Panc1 (cell line): Measurements from ENCODE around the gene NKAIN4. TPM values are rescaled to one million over a fixed set of nuclear protein-coding genes. Genes with fewer than 3 reads are reported as not detected.

ENCODE experiments used
- ATAC-seq: fragments of 200-7000 bp; cut with Tn5 transposase; 2 replicates; pipeline ENCODE4 v1.9.1; 2020; ENCODE audit warnings: mild to moderate bottlenecking, moderate library complexity
- BruUV-seq: library from RNA; stranded (reverse); fragments of 400-500 nt; replicated peaks from 2 replicates; lab custom pipeline; 2021; lab: Mats Ljungman, UMichigan
- CTCF ChIA-PET: fragments of 300-600 bp; sonication (Branson Sonifier 250); formaldehyde crosslinking; loops from one replicate; lab custom pipeline; 2022; ENCODE audit warnings: antibody characterized with exemption; lab: Charles Lee
- POLR2A ChIA-PET: fragments of 300-600 bp; sonication (Branson Sonifier 250); formaldehyde crosslinking; loops from one replicate; lab custom pipeline; 2022; ENCODE audit warnings: antibody characterized with exemption; lab: Charles Lee
- DNase-seq: peaks from one replicate; pipeline ENCODE4 v3.0.0-alpha.2; 2010; ENCODE audit warnings: low read depth, low spot score
- H3K27ac ChIP-seq: 2 replicates; pipeline ENCODE4 v1.5.1; 2011; ENCODE audit warnings: mild to moderate bottlenecking, low read length, inconsistent platforms
- H3K27me3 ChIP-seq: fragments of 200-500 bp; sonication (Bioruptor generic); 2 replicates; pipeline ENCODE4 v1.6.0; 2014; ENCODE audit warnings: low read length, inconsistent platforms; ENCODE audit not compliant: control insufficient read depth, insufficient read depth
- H3K36me3 ChIP-seq: fragments of 200-500 bp; sonication (Bioruptor generic); 2 replicates; pipeline ENCODE4 v1.5.1; 2014; ENCODE audit warnings: inconsistent platforms, mild to moderate bottlenecking, low read length, moderate library complexity; ENCODE audit not compliant: control insufficient read depth, insufficient read depth
- H3K4me1 ChIP-seq: 2 replicates; pipeline ENCODE4 v1.5.1; 2011; ENCODE audit warnings: inconsistent platforms, mild to moderate bottlenecking, low read length, moderate library complexity; ENCODE audit not compliant: control insufficient read depth, insufficient read depth
- H3K4me3 ChIP-seq, 2 experiments: 2 replicates each; pipeline ENCODE4 v1.5.1; 2011 to 2012; ENCODE audit warnings: low read depth in 2 of 2, low read length in 2 of 2, mild to moderate bottlenecking in 2 of 2, inconsistent platforms in 1 of 2, moderate library complexity in 1 of 2
- H3K9me3 ChIP-seq: fragments of 200-500 bp; sonication (Bioruptor generic); 2 replicates; pipeline ENCODE4 v1.5.1; 2014; ENCODE audit warnings: low read depth, mild to moderate bottlenecking, inconsistent platforms, low read length, moderate library complexity; ENCODE audit not compliant: control insufficient read depth, insufficient read depth
- CTCF ChIP-seq: fragments of 450-650 bp; IDR thresholded peaks from 2 replicates; pipeline ENCODE4 v1.5.1; 2017; ENCODE audit warnings: mild to moderate bottlenecking
- POLR2AphosphoS5 ChIP-seq: IDR thresholded peaks from 2 replicates; pipeline ENCODE4 v1.6.1; 2012; ENCODE audit warnings: mild to moderate bottlenecking, low read depth, low read length, moderate library complexity
- REST ChIP-seq, 2 experiments: IDR thresholded peaks; 2 replicates each; pipeline ENCODE4 v1.6.1; 2011 to 2012; ENCODE audit warnings: low read depth in 2 of 2, control low read depth in 1 of 2, low read length in 1 of 2, mild to moderate bottlenecking in 1 of 2, moderate library complexity in 1 of 2; ENCODE audit not compliant: insufficient read depth in 1 of 2
- SIN3A ChIP-seq: IDR thresholded peaks from 2 replicates; pipeline ENCODE4 v1.6.1; 2012; ENCODE audit warnings: low read depth, mild to moderate bottlenecking, low read length, moderate library complexity, borderline replicate concordance; ENCODE audit not compliant: insufficient read depth
- TCF7L2 ChIP-seq: IDR thresholded peaks from 2 replicates; pipeline ENCODE4 v1.6.1; 2011; ENCODE audit warnings: mild to moderate bottlenecking, low read depth, low read length, inconsistent platforms
- in situ Hi-C: cut with HindIII; loops from 2 replicates; pipeline ENCODE4 v1.10.0; 2016; ENCODE audit warnings: low sequenced_read_pairs, low pct_unique_long_range_greater_than_20kb
- intact Hi-C: fragments of 100-400 bp; cut with micrococcal nuclease; formaldehyde crosslinking; loops from one replicate; pipeline ENCODE4 v1.10.0; 2022; ENCODE audit not compliant: unreplicated experiment
- total RNA-seq: library from RNA; stranded (reverse); gene quantifications from one replicate; pipeline ENCODE4 v1.2.1, GENCODE V29; 2021; ENCODE audit not compliant: unreplicated experiment

NKAIN4 gene
- total RNA-seq, 1 experiment from 2014 or later = 5.5 TPM

GRCh38 chr20:63242736-63243135 lies 11.5 kb downstream of the NKAIN4 start:
- no TSS peak for BruUV-seq
- ChIA-PET POLR2A (no interaction called here), CTCF (interaction anchor here (1.2 to 1.4 kb wide), 2 partner anchors 8 to 19 kb away, joined by 4 to 5 read pairs; no protein-coding TSS in a partner anchor)
- DNase-seq (no peak), ATAC-seq (no peak)
- Histone ChIP-seq H3K4me1 (peaks cover 13% of the 10 kb centered on the region), H3K4me3 (no peak overlapping the region), H3K36me3 (no peaks in the 10 kb centered on the region), H3K27ac (no peak overlapping the region), H3K9me3 (no peaks in the 10 kb centered on the region), H3K27me3 (no peaks in the 10 kb centered on the region)
- no peak for TF ChIP-seq REST (IDR thresholded peaks at IDR 0.05; ENCODE audit: insufficient read depth in 1 of 2, low read depth in 2 of 2, low read length in 1 of 2)
- TF ChIP-seq CTCF = no peak
- TF ChIP-seq TCF7L2 = no peak
- intact Hi-C loops (no loop called here), in situ Hi-C loops (no loop called here)

GRCh38 chr20:63241272-63241671 lies 13.0 kb downstream of the NKAIN4 start:
- no peak for ATAC-seq
- no peak for TF ChIP-seq POLR2AphosphoS5
- no peak for TF ChIP-seq TCF7L2
- no peak for TF ChIP-seq SIN3A
- no peak for TF ChIP-seq REST (IDR thresholded peaks at IDR 0.05; ENCODE audit: insufficient read depth in 1 of 2, low read depth in 2 of 2, low read length in 1 of 2)
- no peak for TF ChIP-seq CTCF
- Histone ChIP-seq H3K4me1 (peaks cover 21% of the 10 kb centered on the region), H3K4me3 (no peak overlapping the region), H3K27me3 (no peaks in the 10 kb centered on the region), H3K9me3 (no peaks in the 10 kb centered on the region), H3K27ac (no peak overlapping the region), H3K36me3 (no peaks in the 10 kb centered on the region)
- POLR2A ChIA-PET = no interaction called here
- no peak for DNase-seq
- intact Hi-C loops = no loop called here
- CTCF ChIA-PET = no interaction called here
- in situ Hi-C loops = no loop called here
- no TSS peak for BruUV-seq
